Gastroesophageal sphincter (tissue), 4 donors: ENCODE data around the gene COL4A2. TPM values are rescaled to one million over a fixed set of nuclear protein-coding genes. Genes with fewer than 3 reads are reported as not detected.

Source experiments
- ATAC-seq: fragments of 150-250 bp; one replicate; pipeline ENCODE4 v1.9.1; 2016; ENCODE audit warnings: mild to moderate bottlenecking, moderate library complexity
- H3K27ac ChIP-seq, 4 donors: fragments of 200-600 bp; sonication (generic) in 3 of 4; 1 replicate in 3 of 4; 2 replicates in 1 of 4; pipeline ENCODE4 v1.5.1; 2016 to 2019
- H3K27me3 ChIP-seq: fragments of 200-600 bp; sonication (generic); one replicate; pipeline ENCODE4 v1.5.1; 2019
- H3K36me3 ChIP-seq, 2 donors: fragments of 200-600 bp; sonication (generic); one replicate each; pipeline ENCODE4 v1.5.1; 2019; ENCODE audit warnings: control low read depth in 1 of 2
- H3K4me1 ChIP-seq, 3 donors: fragments of 200-600 bp; sonication (generic); 1 replicate in 2 of 3; 2 replicates in 1 of 3; pipeline ENCODE4 v1.5.1; 2016 to 2019; ENCODE audit warnings: control low read depth in 2 of 3
- H3K4me3 ChIP-seq, 2 donors: fragments of 200-600 bp; sonication (generic); one replicate each; pipeline ENCODE4 v1.5.1; 2019; ENCODE audit warnings: mild to moderate bottlenecking in 1 of 2, moderate library complexity in 1 of 2
- H3K9me3 ChIP-seq, 3 donors: fragments of 200-600 bp; sonication (generic); one replicate each; pipeline ENCODE4 v1.5.1; 2017 to 2019; ENCODE audit warnings: control low read depth in 2 of 3
- CTCF ChIP-seq, 4 experiments: fragments of 200-600 bp in 2 of 4; fragments of 450-650 bp in 2 of 4; sonication (generic) in 1 of 4; IDR thresholded peaks; one replicate each; pipeline ENCODE4 v1.5.1; 2017 to 2019; ENCODE audit warnings: antibody characterized with exemption in 4 of 4, mild to moderate bottlenecking in 2 of 4, moderate library complexity in 2 of 4
- EP300 ChIP-seq: sonication (generic); formaldehyde crosslinking; IDR thresholded peaks from one replicate; pipeline ENCODE4 v1.6.1; 2017; ENCODE audit warnings: antibody characterized with exemption, mild to moderate bottlenecking
- POLR2A ChIP-seq, 2 donors: fragments of 450-650 bp; IDR thresholded peaks; one replicate each; pipeline ENCODE4 v1.6.1; 2017; ENCODE audit warnings: antibody characterized with exemption in 2 of 2, mild to moderate bottlenecking in 2 of 2, moderate library complexity in 1 of 2
- POLR2AphosphoS5 ChIP-seq: sonication (generic); formaldehyde crosslinking; IDR thresholded peaks from one replicate; pipeline ENCODE4 v1.6.1; 2017; ENCODE audit warnings: antibody characterized with exemption
- WGBS, 2 donors: methylation state at CpG; one replicate each; pipeline ENCODE4 v1.1.5; 2018; ENCODE audit warnings: low coverage in 1 of 2; 5-methylcytosine and 5-hydroxymethylcytosine counted together
- total RNA-seq, 4 donors: library from RNA; depleted of rRNA; stranded (reverse); fragments of >200 nt; gene quantifications; one replicate each; pipeline ENCODE4 v1.1.0, GENCODE V29; 2016

The COL4A2 gene
- total RNA-seq, 4 donors from 2014 or later, result 478 to 945 (median 543) TPM

DNA sequence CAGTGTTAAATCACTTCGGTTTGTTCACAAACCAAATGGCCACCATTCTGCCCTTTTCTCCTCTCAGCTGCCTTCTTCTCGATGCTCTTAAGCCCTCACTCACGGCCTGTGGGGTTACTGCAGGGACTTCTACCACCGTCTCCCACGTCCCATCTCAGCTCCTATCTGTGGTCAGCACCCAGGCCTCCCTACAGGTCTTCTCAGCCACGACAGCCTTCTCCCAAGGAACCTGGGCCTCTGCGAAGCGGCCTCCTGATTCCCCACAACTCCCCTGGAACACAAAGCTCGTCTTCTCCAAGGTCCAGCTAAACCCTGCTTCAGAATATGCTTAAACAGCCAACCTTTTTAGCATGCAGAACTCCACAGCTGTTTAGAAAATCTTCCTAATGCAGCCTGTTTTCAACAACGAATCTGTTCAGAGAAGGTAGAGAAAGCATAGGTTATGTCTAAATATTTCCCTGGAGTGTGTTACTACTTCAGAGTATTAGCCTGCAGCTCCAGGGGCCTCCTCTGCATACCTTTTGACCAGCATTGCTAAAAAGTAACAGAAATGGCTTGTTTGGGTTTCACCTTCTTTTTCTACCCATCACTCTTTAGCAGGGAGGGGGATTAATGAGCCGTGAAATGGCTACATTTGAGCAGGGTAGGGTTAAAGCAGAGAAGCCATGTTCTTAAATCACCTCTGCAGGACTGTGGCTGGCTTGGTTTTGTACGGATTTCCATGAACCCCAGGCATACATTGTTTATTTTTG lies 104.0 kb downstream of the COL4A2 start:
- Histone ChIP-seq H3K9me3 (no peaks in the 10 kb centered on the region), H3K27me3 (no peaks in the 10 kb centered on the region), H3K36me3 (no peaks in the 10 kb centered on the region), H3K4me1 (peaks cover 13 to 96% (median 49%) of the 10 kb centered on the region in 3 donors), H3K27ac (peak overlapping the region; percentile 86 to 96 (median 92)), H3K4me3 (no peak overlapping the region)
- WGBS, 2 donors, result 47 to 50% methylated on average over 9 to 10 of the region's 12 CpGs
- ATAC-seq, result no peak
- no peak for TF ChIP-seq CTCF (IDR thresholded peaks at IDR 0.05)

DNA sequence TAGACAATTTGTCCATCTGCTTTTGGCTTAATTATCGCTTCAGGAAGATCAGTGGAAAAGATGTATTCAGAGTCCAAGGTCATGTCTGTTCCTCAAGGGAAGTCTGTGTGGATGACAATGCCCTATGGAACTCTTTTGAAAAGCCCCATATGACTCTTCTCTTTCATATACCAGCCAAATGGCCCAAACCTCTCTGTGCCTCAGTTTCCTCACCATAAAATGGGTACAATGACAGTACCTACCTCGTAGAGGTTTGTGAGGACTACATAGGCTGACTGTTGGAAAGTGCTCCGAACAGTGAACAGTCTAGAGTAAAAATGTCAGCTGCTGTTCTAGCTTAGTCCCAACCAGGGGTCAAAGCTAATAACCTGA lies 104.6 kb downstream of the COL4A2 start:
- H3K4me3 ChIP-seq, result no peak overlapping the region
- WGBS, 2 donors, result 47 to 50% methylated on average over 2 of the region's 3 CpGs
- no peak for ATAC-seq
- H3K36me3 ChIP-seq, result no peaks in the 10 kb centered on the region
- no peaks in the 10 kb centered on the region for H3K27me3 ChIP-seq
- no peaks in the 10 kb centered on the region for H3K9me3 ChIP-seq
- peak overlapping the region; percentile 86 to 96 (median 92) for H3K27ac ChIP-seq
- H3K4me1 ChIP-seq, result peaks cover 10 to 96% (median 48%) of the 10 kb centered on the region in 3 donors
- TF ChIP-seq POLR2AphosphoS5, result no peak
- TF ChIP-seq EP300, result no peak
- no peak for TF ChIP-seq POLR2A (IDR thresholded peaks at IDR 0.05)
- TF ChIP-seq CTCF (IDR thresholded peaks at IDR 0.05), result no peak

- no peaks in the 10 kb centered on the region for H3K36me3 ChIP-seq
- H3K9me3 ChIP-seq, result no peaks in the 10 kb centered on the region
- H3K27ac ChIP-seq, result peak overlapping the region; percentile 86 to 96 (median 92)
- H3K4me3 ChIP-seq, result no peak overlapping the region
- peak; percentile 86 to 95 (median 88) for TF ChIP-seq CTCF (IDR thresholded peaks at IDR 0.05)
- TF ChIP-seq EP300, result peak; percentile 82
- TF ChIP-seq POLR2A (IDR thresholded peaks at IDR 0.05), result no peak
- TF ChIP-seq POLR2AphosphoS5, result peak; percentile 98
- peaks cover 6 to 96% (median 41%) of the 10 kb centered on the region in 3 donors for H3K4me1 ChIP-seq
- H3K27me3 ChIP-seq, result no peaks in the 10 kb centered on the region
- peak; percentile 94 for ATAC-seq
- 8 to 28% methylated on average over 12 to 13 of the region's 16 CpGs for WGBS, 2 donors
These were observed 105.2 kb downstream of the COL4A2 start for GRCh38 chr13:110412132-110412914.

GRCh38 chr13:110413016-110413675 lies 106.1 kb downstream of the COL4A2 start:
- H3K4me1 ChIP-seq, result peaks cover 13 to 96% (median 39%) of the 10 kb centered on the region in 3 donors
- no peaks in the 10 kb centered on the region for H3K36me3 ChIP-seq
- TF ChIP-seq CTCF (IDR thresholded peaks at IDR 0.05) (no peak), POLR2AphosphoS5 (no peak), EP300 (no peak), POLR2A (IDR thresholded peaks at IDR 0.05) (no peak)
- H3K27ac ChIP-seq, result peak overlapping the region; percentile 71 to 95 (median 87)
- no peak for ATAC-seq
- no peaks in the 10 kb centered on the region for H3K9me3 ChIP-seq
- 44 to 82% methylated on average over 4 to 17 of the region's 17 CpGs for WGBS, 2 donors
- no peaks in the 10 kb centered on the region for H3K27me3 ChIP-seq
- H3K4me3 ChIP-seq, result no peak overlapping the region
